ENCODE measurements around the gene EFCAB9.
"Not testable (repeated sequence)": the region's sequence is repeated elsewhere in the genome, so short reads cannot be mapped to it uniquely, and the experiment has no call there.

Gene EFCAB9

GRCh38 chr5:172193872-172194271 is at the start of gene EFCAB9:
Gene EFCAB9 (plus strand): TSS chr5:172194172. CDS start chr5:172194173, 1 bp downstream.
- DNase-seq (ENCODE audit: low spot score): no peak

GRCh38 chr5:172144291-172144815 is 49.6 kb upstream of the EFCAB9 start:
- DNase-seq (ENCODE audit: low spot score): no peak

GRCh38 chr5:172144931-172145869 is 48.8 kb upstream of the EFCAB9 start:
- DNase-seq (ENCODE audit: low spot score): no peak

GRCh38 chr5:172145870-172146747 is 47.9 kb upstream of the EFCAB9 start:
- DNase-seq (ENCODE audit: low spot score): no peak

GRCh38 chr5:172146748-172147092 is 47.3 kb upstream of the EFCAB9 start:
- DNase-seq (ENCODE audit: low spot score): no peak

GRCh38 chr5:172147857-172148256 is 46.1 kb upstream of the EFCAB9 start:
- no peak for DNase-seq (ENCODE audit: low spot score)

GRCh38 chr5:172148381-172148780 is 45.6 kb upstream of the EFCAB9 start:
- DNase-seq (ENCODE audit: low spot score): no peak

GRCh38 chr5:172149073-172149472 is 44.9 kb upstream of the EFCAB9 start:
- DNase-seq (ENCODE audit: low spot score): no peak

- not testable (repeated sequence) for DNase-seq (ENCODE audit: low spot score)
Measured at GRCh38 chr5:172149481-172149880, 44.5 kb upstream of the EFCAB9 start.

GRCh38 chr5:172150514-172151425 is 43.2 kb upstream of the EFCAB9 start:
- no peak for DNase-seq (ENCODE audit: low spot score)

GRCh38 chr5:172151661-172152210 is 42.2 kb upstream of the EFCAB9 start:
- no peak for DNase-seq (ENCODE audit: low spot score)

GRCh38 chr5:172153695-172154094 is 40.3 kb upstream of the EFCAB9 start:
- no peak for DNase-seq (ENCODE audit: low spot score)

GRCh38 chr5:172155101-172155500 is 38.9 kb upstream of the EFCAB9 start:
- not testable (repeated sequence) for DNase-seq (ENCODE audit: low spot score)

GRCh38 chr5:172156541-172156994 is 37.4 kb upstream of the EFCAB9 start:
- no peak for DNase-seq (ENCODE audit: low spot score)

GRCh38 chr5:172159016-172159415 is 35.0 kb upstream of the EFCAB9 start:
- no peak for DNase-seq (ENCODE audit: low spot score)

GRCh38 chr5:172160506-172160905 is 33.5 kb upstream of the EFCAB9 start:
- DNase-seq (ENCODE audit: low spot score): no peak

GRCh38 chr5:172162323-172162986 is 31.5 kb upstream of the EFCAB9 start:
- DNase-seq (ENCODE audit: low spot score): no peak

GRCh38 chr5:172162987-172163343 is 31.0 kb upstream of the EFCAB9 start:
- DNase-seq (ENCODE audit: low spot score): no peak

- DNase-seq (ENCODE audit: low spot score): no peak
Measured at GRCh38 chr5:172163346-172163745, 30.6 kb upstream of the EFCAB9 start.

- DNase-seq (ENCODE audit: low spot score): no peak
Measured at GRCh38 chr5:172164769-172165212, 29.2 kb upstream of the EFCAB9 start.

- DNase-seq (ENCODE audit: low spot score): no peak
Measured at GRCh38 chr5:172165465-172165864, 28.5 kb upstream of the EFCAB9 start.
